Adipose tissue (tissue), 3 donors: ENCODE measurements around the gene GPD2. TPM values are rescaled to one million over a fixed set of nuclear protein-coding genes. Genes with fewer than 3 reads are reported as not detected.

Source experiments
- H3K27ac ChIP-seq: one replicate; pipeline ENCODE4 v1.5.1; 2013; ENCODE audit warnings: low read depth, low read length
- WGBS, 3 donors: extraction: QIAGEN DNeasy Blood & Tissue Kit; methylation state at CpG; one replicate each; pipeline ENCODE4 v1.1.7; 2013; 5-methylcytosine and 5-hydroxymethylcytosine counted together
- polyA plus RNA-seq, 3 donors: library from polyadenylated mRNA; stranded (reverse); fragments of 200-250 nt; gene quantifications; one replicate each; pipeline ENCODE4 v1.2.3, GENCODE V29; 2013
- donor health status: healthy with polysubstance abuse.
- donor health status: Bipolar disorder and iron deficiency.
- donor health status: healthy.

Gene GPD2
- polyA plus RNA-seq = 10 to 100 TPM in 2 of 3 donors, 1 to 10 TPM in 1; 5.7 to 12.1 (median 10.5) TPM

GRCh38 chr2:156435718-156436496, at the start of gene GPD2:
Gene GPD2 (plus strand): TSS chr2:156436379. CDS start chr2:156476106, 39,727 bp downstream.
- 0 to 1% (median 1%) methylated on average over 60 to 78 of the region's 79 CpGs for WGBS, 3 donors
- peak within 1 kb of the TSS; percentile 97 for H3K27ac ChIP-seq

GRCh38 chr2:156394033-156394741, 42.0 kb upstream of the GPD2 start:
- WGBS, 3 donors = 79 to 84% (median 83%) methylated on average over 23 to 26 of the region's 26 CpGs

GRCh38 chr2:156396126-156396525, 40.1 kb upstream of the GPD2 start:
- H3K27ac ChIP-seq = no peak overlapping the region
- WGBS, 3 donors = 61 to 84% (median 73%) methylated on average over 2 of the region's 2 CpGs

More at GRCh38 chr2:156394033-156394741, 42.0 kb upstream of the GPD2 start:
- no peak overlapping the region for H3K27ac ChIP-seq

GRCh38 chr2:156397229-156397628, 39.0 kb upstream of the GPD2 start:
- whole genome bisulfite sequencing, 3 donors = 92 to 98% (median 94%) methylated on average over 4 of the region's 4 CpGs
- no peak overlapping the region for H3K27ac ChIP-seq

- H3K27ac ChIP-seq = no peak overlapping the region
- 64 to 84% (median 65%) methylated on average over 5 of the region's 5 CpGs for WGBS, 3 donors
Observed at GRCh38 chr2:156398176-156398575, 38.0 kb upstream of the GPD2 start.

- H3K27ac ChIP-seq = no peak overlapping the region
- WGBS, 3 donors = 26 to 55% (median 52%) methylated on average over 10 of the region's 10 CpGs
Observed at GRCh38 chr2:156399224-156399949, 36.8 kb upstream of the GPD2 start.

- WGBS, 3 donors = 0% methylated on average over 35 to 36 of the region's 36 CpGs
- no peak overlapping the region for H3K27ac ChIP-seq
Observed at GRCh38 chr2:156399950-156400705, 36.1 kb upstream of the GPD2 start.

GRCh38 chr2:156400706-156401678, 35.2 kb upstream of the GPD2 start:
- no peak overlapping the region for H3K27ac ChIP-seq
- WGBS, 3 donors = 0% methylated on average over 19 of the region's 19 CpGs

GRCh38 chr2:156401861-156402260, 34.3 kb upstream of the GPD2 start:
- 72 to 89% (median 80%) methylated on average over 5 of the region's 5 CpGs for WGBS, 3 donors
- no peak overlapping the region for H3K27ac ChIP-seq

GRCh38 chr2:156405586-156405985, 30.6 kb upstream of the GPD2 start:
- H3K27ac ChIP-seq = no peak overlapping the region

GRCh38 chr2:156411835-156412234, 24.3 kb upstream of the GPD2 start:
- no peak overlapping the region for H3K27ac ChIP-seq
- 94 to 95% (median 95%) methylated on average over 4 of the region's 4 CpGs for WGBS, 3 donors

More at GRCh38 chr2:156405586-156405985, 30.6 kb upstream of the GPD2 start:
- WGBS, 3 donors = 40 to 48% (median 42%) methylated on average over 3 of the region's 3 CpGs

- H3K27ac ChIP-seq = no peak overlapping the region
- WGBS, 3 donors = 92 to 96% (median 93%) methylated on average over 1 of the region's 1 CpG
Observed at GRCh38 chr2:156421851-156422250, 14.3 kb upstream of the GPD2 start.

GRCh38 chr2:156423674-156424282, 12.4 kb upstream of the GPD2 start:
- H3K27ac ChIP-seq = no peak overlapping the region
- WGBS, 3 donors = 34 to 80% (median 78%) methylated on average over 8 of the region's 8 CpGs

GRCh38 chr2:156427074-156427473, 9.1 kb upstream of the GPD2 start:
- H3K27ac ChIP-seq = no peak overlapping the region
- 53 to 95% (median 59%) methylated on average over 1 of the region's 1 CpG for WGBS, 3 donors

GRCh38 chr2:156429211-156429610, 7.0 kb upstream of the GPD2 start:
- H3K27ac ChIP-seq = no peak overlapping the region

GRCh38 chr2:156430236-156430979, 5.8 kb upstream of the GPD2 start:
- 70 to 84% (median 84%) methylated on average over 2 of the region's 2 CpGs for WGBS, 3 donors
- no peak overlapping the region for H3K27ac ChIP-seq
